ENCODE results near the gene LIMS2.

DNA sequence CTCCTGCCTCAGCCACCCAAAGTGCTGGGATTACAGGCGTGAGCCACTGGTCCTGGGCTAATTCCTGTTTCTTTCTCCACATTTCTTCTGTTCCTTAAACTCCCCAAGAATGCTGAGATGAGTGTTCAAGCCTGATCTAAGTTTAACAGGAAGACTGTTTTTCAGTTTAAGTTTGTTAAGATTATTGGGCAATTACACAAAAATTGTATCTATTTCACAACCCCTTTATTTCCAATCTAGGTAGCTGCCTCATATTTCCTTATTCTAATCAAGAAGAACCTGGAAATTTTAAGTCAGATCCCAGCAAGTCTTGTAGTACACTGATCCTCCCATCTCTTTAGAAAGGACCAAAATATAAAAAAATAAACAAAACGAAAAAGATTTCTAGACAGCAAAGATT, 37.7 kb upstream of the LIMS2 start:
- TF ChIP-seq, protein P1, sequence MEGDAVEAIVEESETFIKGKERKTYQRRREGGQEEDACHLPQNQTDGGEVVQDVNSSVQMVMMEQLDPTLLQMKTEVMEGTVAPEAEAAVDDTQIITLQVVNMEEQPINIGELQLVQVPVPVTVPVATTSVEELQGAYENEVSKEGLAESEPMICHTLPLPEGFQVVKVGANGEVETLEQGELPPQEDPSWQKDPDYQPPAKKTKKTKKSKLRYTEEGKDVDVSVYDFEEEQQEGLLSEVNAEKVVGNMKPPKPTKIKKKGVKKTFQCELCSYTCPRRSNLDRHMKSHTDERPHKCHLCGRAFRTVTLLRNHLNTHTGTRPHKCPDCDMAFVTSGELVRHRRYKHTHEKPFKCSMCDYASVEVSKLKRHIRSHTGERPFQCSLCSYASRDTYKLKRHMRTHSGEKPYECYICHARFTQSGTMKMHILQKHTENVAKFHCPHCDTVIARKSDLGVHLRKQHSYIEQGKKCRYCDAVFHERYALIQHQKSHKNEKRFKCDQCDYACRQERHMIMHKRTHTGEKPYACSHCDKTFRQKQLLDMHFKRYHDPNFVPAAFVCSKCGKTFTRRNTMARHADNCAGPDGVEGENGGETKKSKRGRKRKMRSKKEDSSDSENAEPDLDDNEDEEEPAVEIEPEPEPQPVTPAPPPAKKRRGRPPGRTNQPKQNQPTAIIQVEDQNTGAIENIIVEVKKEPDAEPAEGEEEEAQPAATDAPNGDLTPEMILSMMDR (IDR thresholded peaks at IDR 0.05 in 8 of 11, conservative IDR thresholded peaks at IDR 0.05 in 3 of 11), result no peak
- TF ChIP-seq POLR2A (IDR thresholded peaks at IDR 0.05) (no peak), POLR2AphosphoS5 (IDR thresholded peaks at IDR 0.05) (no peak)

All from spleen (tissue), 7 donors.